SU-DHL-6 (cell line): ENCODE results near the gene LYRM7.

Experiments used
- H2AFZ ChIP-seq: fragments of 200-600 bp; sonication (generic); 2 replicates; pipeline ENCODE4 v1.6.1; 2014; ENCODE audit warnings: low read depth, mild to moderate bottlenecking, moderate library complexity, mixed read lengths, antibody characterized with exemption, low read length; ENCODE audit not compliant: severe bottlenecking
- H3F3A ChIP-seq: fragments of 200-600 bp; shearing (Covaris generic); 2 replicates; pipeline ENCODE4 v1.6.0; 2016; ENCODE audit warnings: antibody characterized with exemption, mild to moderate bottlenecking; ENCODE audit not compliant: insufficient read depth
- H3K27ac ChIP-seq: fragments of 200-600 bp; sonication (generic); 2 replicates; pipeline ENCODE4 v1.5.1; 2016; ENCODE audit warnings: low read depth, mild to moderate bottlenecking, low read length, moderate library complexity, mixed read lengths
- H3K27me3 ChIP-seq: fragments of 200-600 bp; sonication (generic), shearing (Covaris generic); 2 replicates; pipeline ENCODE4 v1.6.0; 2014; ENCODE audit warnings: mild to moderate bottlenecking, low read length
- H3K36me3 ChIP-seq: fragments of 200-600 bp; sonication (generic); 2 replicates; pipeline ENCODE4 v1.6.1; 2014; ENCODE audit warnings: mild to moderate bottlenecking, low read length, mixed read lengths
- H3K4me2 ChIP-seq: fragments of 300-600, 200-600 bp; shearing (Covaris generic), sonication (generic); 2 replicates; pipeline ENCODE4 v1.6.0; 2014; ENCODE audit warnings: low read length, low read depth, mild to moderate bottlenecking; ENCODE audit not compliant: poor library complexity, severe bottlenecking
- H3K4me3 ChIP-seq: fragments of 200-600 bp; sonication (generic); 2 replicates; pipeline ENCODE4 v1.5.1; 2014; ENCODE audit warnings: antibody characterized with exemption, low read length, mild to moderate bottlenecking, mixed read lengths; ENCODE audit not compliant: insufficient read depth, poor library complexity, severe bottlenecking
- H3K79me2 ChIP-seq: fragments of 200-600 bp; sonication (generic); 2 replicates; pipeline ENCODE4 v1.6.1; 2014; ENCODE audit warnings: mild to moderate bottlenecking, low read length, moderate library complexity; ENCODE audit not compliant: insufficient read depth
- H3K9ac ChIP-seq: fragments of 200-600 bp; sonication (generic); 2 replicates; pipeline ENCODE4 v1.7.0; 2014; ENCODE audit warnings: mild to moderate bottlenecking, low read length
- H3K9me2 ChIP-seq: fragments of 200-600 bp; sonication (generic); replicated peaks from 2 replicates; pipeline ENCODE4 v1.6.1; 2014; ENCODE audit warnings: low read length; ENCODE audit not compliant: insufficient read depth
- H3K9me3 ChIP-seq: fragments of 200-600 bp; sonication (generic); 2 replicates; pipeline ENCODE4 v1.6.1; 2014; ENCODE audit warnings: low read length, mixed read lengths; ENCODE audit not compliant: insufficient read depth
- H4K20me1 ChIP-seq: fragments of 200-600 bp; sonication (generic); 2 replicates; pipeline ENCODE4 v1.6.1; 2014; ENCODE audit warnings: low read depth, mild to moderate bottlenecking, antibody characterized with exemption, low read length, moderate library complexity, mixed read lengths
- CTCF ChIP-seq: fragments of 200-600 bp; sonication (generic); IDR thresholded peaks from one replicate; pipeline ENCODE4 v1.5.1; 2017; ENCODE audit warnings: antibody characterized with exemption, mild to moderate bottlenecking, low read length, moderate library complexity; ENCODE audit not compliant: insufficient read depth, poor library complexity, severe bottlenecking
- EZH2phosphoT487 ChIP-seq: fragments of 200-600 bp; sonication (generic), shearing (Covaris generic); conservative IDR thresholded peaks from 2 replicates; pipeline ENCODE4 v1.6.1; 2018; ENCODE audit warnings: mild to moderate bottlenecking, antibody characterized with exemption, low read length, moderate library complexity, mixed read lengths

The LYRM7 gene

GRCh38 chr5:131245312-131245711 lies 74.6 kb downstream of the LYRM7 start:
- no peaks in the 10 kb centered on the region for H3K27me3 ChIP-seq
- TF ChIP-seq CTCF (no peak), EZH2phosphoT487 (no peak)
- H3K27ac ChIP-seq = no peak overlapping the region
- no peaks in the 10 kb centered on the region for H3K79me2 ChIP-seq
- peaks cover 12% of the 10 kb centered on the region; the same call in 1 of the 2 replicates for H3K36me3 ChIP-seq
- no peaks in the 10 kb centered on the region for H4K20me1 ChIP-seq
- no peaks in the 10 kb centered on the region for H3K9me2 ChIP-seq
- no peak overlapping the region for H3K4me2 ChIP-seq
- H2AFZ ChIP-seq = no peak overlapping the region
- H3K4me3 ChIP-seq = no peak overlapping the region
- H3K9ac ChIP-seq = no peak overlapping the region
- H3K9me3 ChIP-seq = no peaks in the 10 kb centered on the region
- H3F3A ChIP-seq = peaks cover 3% of the 10 kb centered on the region; the same call in 1 of the 2 replicates

- Histone ChIP-seq H4K20me1 (no peaks in the 10 kb centered on the region), H3K36me3 (peaks cover 12% of the 10 kb centered on the region; the same call in 1 of the 2 replicates), H3K4me3 (no peak overlapping the region), H3K4me2 (no peak overlapping the region), H3K79me2 (no peaks in the 10 kb centered on the region), H2AFZ (no peak overlapping the region), H3K9ac (no peak overlapping the region), H3K27me3 (no peaks in the 10 kb centered on the region), H3F3A (peaks cover 8% of the 10 kb centered on the region; the same call in 1 of the 2 replicates), H3K9me3 (no peaks in the 10 kb centered on the region), H3K27ac (no peak overlapping the region), H3K9me2 (no peaks in the 10 kb centered on the region)
- TF ChIP-seq EZH2phosphoT487 = no peak
- no peak for TF ChIP-seq CTCF
These were observed 75.2 kb downstream of the LYRM7 start for GRCh38 chr5:131245948-131246347.

GRCh38 chr5:131246504-131246903 lies 75.8 kb downstream of the LYRM7 start:
- no peak for TF ChIP-seq CTCF
- TF ChIP-seq EZH2phosphoT487 = no peak
- no peaks in the 10 kb centered on the region for H3K9me2 ChIP-seq
- peaks cover 14% of the 10 kb centered on the region; the same call in 1 of the 2 replicates for H3F3A ChIP-seq
- H3K9me3 ChIP-seq = no peaks in the 10 kb centered on the region
- no peak overlapping the region for H3K4me3 ChIP-seq
- no peak overlapping the region for H3K27ac ChIP-seq
- H3K9ac ChIP-seq = no peak overlapping the region
- H3K27me3 ChIP-seq = no peaks in the 10 kb centered on the region
- no peak overlapping the region for H2AFZ ChIP-seq
- H3K79me2 ChIP-seq = no peaks in the 10 kb centered on the region
- H4K20me1 ChIP-seq = no peaks in the 10 kb centered on the region
- no peak overlapping the region for H3K4me2 ChIP-seq
- peaks cover 12% of the 10 kb centered on the region; the same call in 1 of the 2 replicates for H3K36me3 ChIP-seq
